Hepatocyte (in vitro differentiated cells): Measurements from ENCODE around the gene ZNF266. TPM values are rescaled to one million over a fixed set of nuclear protein-coding genes. Genes with fewer than 3 reads are reported as not detected.

Source experiments
- DNase-seq: peaks from one replicate; pipeline ENCODE4 v3.0.0-alpha.2; 2016; ENCODE audit warnings: low spot score
- H2AFZ ChIP-seq: fragments of 200-600 bp; sonication (generic); 2 replicates; pipeline ENCODE4 v1.6.0; 2016; ENCODE audit warnings: antibody characterized with exemption, mild to moderate bottlenecking
- H3K27ac ChIP-seq: fragments of 200-600 bp; sonication (generic); 2 replicates; pipeline ENCODE4 v1.5.1; 2016; ENCODE audit warnings: mild to moderate bottlenecking
- H3K27me3 ChIP-seq: fragments of 200-600 bp; sonication (generic); 2 replicates; pipeline ENCODE4 v1.6.1; 2016
- H3K36me3 ChIP-seq: fragments of 200-600 bp; sonication (generic); replicated peaks from 2 replicates; pipeline ENCODE4 v1.5.1; 2016; ENCODE audit warnings: low read depth; ENCODE audit not compliant: insufficient read depth
- H3K4me1 ChIP-seq: fragments of 200-600 bp; sonication (generic); 2 replicates; pipeline ENCODE4 v1.5.1; 2016; ENCODE audit warnings: mild to moderate bottlenecking, moderate library complexity; ENCODE audit not compliant: insufficient read depth
- H3K4me2 ChIP-seq: fragments of 200-600 bp; sonication (generic); 2 replicates; pipeline ENCODE4 v1.6.0; 2016
- H3K4me3 ChIP-seq: fragments of 200-600 bp; sonication (generic); 2 replicates; pipeline ENCODE4 v1.5.1; 2016; ENCODE audit warnings: mild to moderate bottlenecking
- H3K79me2 ChIP-seq: fragments of 200-600 bp; sonication (generic); 2 replicates; pipeline ENCODE4 v1.6.0; 2017; ENCODE audit warnings: mild to moderate bottlenecking
- H3K9me2 ChIP-seq: fragments of 200-600 bp; sonication (generic); replicated peaks from 2 replicates; pipeline ENCODE4 v1.6.0; 2017; ENCODE audit warnings: mild to moderate bottlenecking; ENCODE audit not compliant: insufficient read depth
- H3K9me3 ChIP-seq: fragments of 200-600 bp; sonication (generic); 2 replicates; pipeline ENCODE4 v1.5.1; 2016; ENCODE audit warnings: low read depth, mild to moderate bottlenecking
- H4K20me1 ChIP-seq: fragments of 200-600 bp; sonication (generic); 2 replicates; pipeline ENCODE4 v1.6.0; 2016; ENCODE audit warnings: mild to moderate bottlenecking; ENCODE audit not compliant: insufficient read depth, poor library complexity, severe bottlenecking
- CTCF ChIP-seq: fragments of 200-600 bp; sonication (generic); IDR thresholded peaks from 2 replicates; pipeline ENCODE4 v1.5.1; 2016; ENCODE audit warnings: antibody characterized with exemption, mild to moderate bottlenecking; ENCODE audit not compliant: poor library complexity
- EZH2 ChIP-seq: fragments of 200-600 bp; sonication (generic); IDR thresholded peaks from 2 replicates; pipeline ENCODE4 v1.6.1; 2016; ENCODE audit warnings: antibody characterized with exemption, mild to moderate bottlenecking, borderline replicate concordance
- EZH2phosphoT487 ChIP-seq: fragments of 200-600 bp; sonication (generic); IDR thresholded peaks from one replicate; pipeline ENCODE4 v1.6.1; 2018; ENCODE audit warnings: antibody characterized with exemption, mild to moderate bottlenecking, low read depth, moderate library complexity; ENCODE audit not compliant: unreplicated experiment, severe bottlenecking
- WGBS: methylation state at CpG from one replicate; pipeline ENCODE4 v1.1.6; 2016; ENCODE audit warnings: low lambda C conversion rate; ENCODE audit errors: missing lambda C conversion rate; 5-methylcytosine and 5-hydroxymethylcytosine counted together
- polyA plus RNA-seq: library from polyadenylated mRNA; unstranded; fragments of >200 nt; fragmentation: Nextera tagmentation; extraction: Ambion mirVana; gene quantifications from 2 replicates; pipeline ENCODE4 v1.2.1, GENCODE V29; 2016
- total RNA-seq: library from RNA; depleted of rRNA; stranded (reverse); fragments of >200 nt; gene quantifications from 2 replicates; pipeline ENCODE4 v1.2.3, GENCODE V29; 2014

ZNF266 gene
- total RNA-seq (21.6 and 28.7 TPM in 2 replicates), polyA plus RNA-seq (9.3 and 10.1 TPM in 2 replicates)

GRCh38 chr19:9435279-9436268, at the start of gene ZNF266:
Gene ZNF266, minus strand, starts transcription at chr19:9435573. Its CDS starts 15,484 bp downstream, at chr19:9420089.
- H3K79me2 ChIP-seq, result peaks cover 51% of the 10 kb centered on the region
- peaks cover 7% of the 10 kb centered on the region for H3K4me1 ChIP-seq
- TF ChIP-seq EZH2, result no peak
- peak; percentile 35 for TF ChIP-seq CTCF
- H3K36me3 ChIP-seq, result no peaks in the 10 kb centered on the region
- peak within 1 kb of the TSS; percentile 88 for H2AFZ ChIP-seq
- 20% methylated on average over 56 of the region's 56 CpGs for WGBS
- no peaks in the 10 kb centered on the region for H3K27me3 ChIP-seq
- H3K4me3 ChIP-seq, result peak within 1 kb of the TSS; percentile 45
- H3K9me3 ChIP-seq, result no peaks in the 10 kb centered on the region
- H3K4me2 ChIP-seq, result peak within 1 kb of the TSS; percentile 77
- peak; percentile 96 for DNase-seq
- H3K27ac ChIP-seq, result peak within 1 kb of the TSS; percentile 84
- no peaks in the 10 kb centered on the region for H4K20me1 ChIP-seq
- H3K9me2 ChIP-seq, result no peaks in the 10 kb centered on the region

DNA sequence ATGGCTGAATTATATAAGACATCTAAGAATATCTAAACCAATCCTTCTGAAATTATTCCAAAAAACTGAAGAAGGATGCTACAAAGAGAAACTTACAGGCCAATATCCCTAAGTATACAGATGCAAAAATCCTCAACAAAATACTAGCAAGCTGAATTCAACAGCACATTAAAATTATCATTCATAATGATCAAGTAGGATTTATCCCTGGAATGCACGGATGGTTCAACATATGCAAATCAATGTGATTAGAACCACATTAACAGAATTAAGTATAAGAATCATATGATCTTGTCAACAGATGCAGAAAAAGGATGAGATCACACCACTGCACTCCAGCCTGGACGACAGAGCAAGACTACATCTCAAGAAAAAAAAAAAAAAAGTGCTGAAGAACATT, 49.8 kb upstream of the ZNF266 start:
- DNase-seq, result no peak
- WGBS, result 67% methylated on average over 2 of the region's 2 CpGs
- Histone ChIP-seq H3K36me3 (no peaks in the 10 kb centered on the region), H3K27me3 (no peaks in the 10 kb centered on the region), H3K4me2 (no peak overlapping the region), H3K9me3 (no peaks in the 10 kb centered on the region), H2AFZ (no peak overlapping the region), H4K20me1 (no peaks in the 10 kb centered on the region), H3K79me2 (no peaks in the 10 kb centered on the region), H3K4me3 (no peak overlapping the region), H3K27ac (no peak overlapping the region), H3K4me1 (no peaks in the 10 kb centered on the region), H3K9me2 (no peaks in the 10 kb centered on the region)
- no peak for TF ChIP-seq CTCF
- no peak for TF ChIP-seq EZH2
- TF ChIP-seq EZH2phosphoT487, result no peak

DNA sequence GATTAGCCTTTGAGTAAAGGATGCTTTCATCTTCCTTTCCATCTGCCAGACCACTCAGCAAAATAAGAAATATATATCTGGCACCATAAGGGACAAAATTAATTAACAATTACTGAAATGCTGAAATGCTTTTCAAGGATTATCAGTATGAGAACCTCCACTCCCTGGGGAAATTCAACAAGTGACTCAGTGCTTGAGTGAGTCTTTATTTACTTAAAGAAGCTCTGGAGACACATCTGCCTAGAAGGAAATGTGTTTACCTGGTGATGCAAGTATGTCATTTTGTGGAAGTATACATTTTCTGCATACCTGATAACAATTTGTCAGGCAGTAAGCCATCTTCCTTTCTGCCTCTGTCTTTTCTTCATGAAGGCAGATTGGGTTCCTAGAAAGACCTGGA, 39.6 kb upstream of the ZNF266 start:
- H2AFZ ChIP-seq, result no peak overlapping the region
- no peaks in the 10 kb centered on the region for H3K4me1 ChIP-seq
- no peak overlapping the region for H3K4me3 ChIP-seq
- H3K9me2 ChIP-seq, result no peaks in the 10 kb centered on the region
- TF ChIP-seq CTCF (no peak), EZH2 (no peak), EZH2phosphoT487 (no peak)
- no peaks in the 10 kb centered on the region for H3K36me3 ChIP-seq
- no peaks in the 10 kb centered on the region for H4K20me1 ChIP-seq
- H3K9me3 ChIP-seq, result no peaks in the 10 kb centered on the region
- H3K27me3 ChIP-seq, result no peaks in the 10 kb centered on the region
- H3K79me2 ChIP-seq, result no peaks in the 10 kb centered on the region
- no peak overlapping the region for H3K27ac ChIP-seq
- no peak overlapping the region for H3K4me2 ChIP-seq
- DNase-seq, result no peak
